RWPE1 (cell line): ENCODE results near the gene CD2AP.

ENCODE experiments used
- CTCF ChIA-PET: fragments of 350-600 bp; sonication (Branson Sonifier 250); formaldehyde crosslinking; extraction: SDS; loops from one replicate; lab custom pipeline; 2021; lab: Yijun Ruan, JAX
- POLR2A ChIA-PET: fragments of 400-600 bp; formaldehyde crosslinking; extraction: SDS; loops from one replicate; lab custom pipeline; 2020; ENCODE audit warnings: antibody characterized with exemption; ENCODE audit not compliant: low non-redundant PET; lab: Yijun Ruan, JAX
- DNase-seq: peaks from one replicate; pipeline ENCODE4 v3.0.0; 2012; ENCODE audit warnings: low spot score
- H3K27ac ChIP-seq: fragments of 450-650 bp; 2 replicates; pipeline ENCODE4 v1.5.1; 2017
- CTCF ChIP-seq: fragments of 450-650 bp; conservative IDR thresholded peaks from 2 replicates; pipeline ENCODE4 v1.5.1; 2017; ENCODE audit warnings: low read depth, mild to moderate bottlenecking

Gene CD2AP

GRCh38 chr6:47670851-47671250, 193.3 kb downstream of the CD2AP start:
- CTCF ChIA-PET: interaction anchor here (0.8 kb wide), 1 partner anchor 13 kb away, joined by 4 read pairs; no protein-coding TSS in a partner anchor
- POLR2A ChIA-PET: interaction anchor here (0.9 kb wide), 1 partner anchor 61 kb away, joined by 3 read pairs; no protein-coding TSS in a partner anchor
- H3K27ac ChIP-seq: no peak overlapping the region
- no peak for TF ChIP-seq CTCF
- no peak for DNase-seq

GRCh38 chr6:47671777-47672176, 194.2 kb downstream of the CD2AP start:
- POLR2A ChIA-PET: no interaction called here

GRCh38 chr6:47672816-47673215, 195.2 kb downstream of the CD2AP start:
- DNase-seq: no peak
- POLR2A ChIA-PET: no interaction called here
- no peak for TF ChIP-seq CTCF
- CTCF ChIA-PET: no interaction called here
- no peak overlapping the region for H3K27ac ChIP-seq

More at GRCh38 chr6:47671777-47672176, 194.2 kb downstream of the CD2AP start:
- DNase-seq: no peak
- no peak overlapping the region for H3K27ac ChIP-seq
- CTCF ChIA-PET: no interaction called here
- TF ChIP-seq CTCF: no peak

GRCh38 chr6:47674673-47675072, 197.1 kb downstream of the CD2AP start:
- H3K27ac ChIP-seq: no peak overlapping the region
- no peak for TF ChIP-seq CTCF
- CTCF ChIA-PET: interaction anchor here (0.6 kb wide), 1 partner anchor 577 kb away, joined by 5 read pairs; no protein-coding TSS in a partner anchor
- no peak for DNase-seq
- POLR2A ChIA-PET: no interaction called here
